Caco-2 (cell line): ENCODE data around the gene POMGNT2. TPM values are rescaled to one million over a fixed set of nuclear protein-coding genes. Genes with fewer than 3 reads are reported as not detected.

Experiments
- BruUV-seq: library from RNA; stranded (reverse); fragments of 400-500 nt; replicated peaks from 2 replicates; lab custom pipeline; 2021; lab: Mats Ljungman, UMichigan
- CTCF ChIA-PET: fragments of 300-600 bp; sonication (Branson Sonifier 250); formaldehyde crosslinking; loops from one replicate; lab custom pipeline; 2022; ENCODE audit warnings: antibody characterized with exemption; lab: Charles Lee
- POLR2A ChIA-PET: fragments of 300-600 bp; sonication (Branson Sonifier 250); formaldehyde crosslinking; loops from one replicate; lab custom pipeline; 2022; ENCODE audit warnings: antibody characterized with exemption; lab: Charles Lee
- DNase-seq, 2 experiments: peaks; one replicate each; pipeline versions ENCODE4 v3.0.0 to v3.0.0-alpha.2; 2020 to 2022
- H3K27me3 ChIP-seq: replicated peaks from 2 replicates; pipeline ENCODE4 v1.6.0; 2011; ENCODE audit warnings: low read length; ENCODE audit not compliant: control insufficient read depth, insufficient read depth
- H3K36me3 ChIP-seq: 2 replicates; pipeline ENCODE4 v1.5.1; 2011; ENCODE audit warnings: low read length; ENCODE audit not compliant: control insufficient read depth, insufficient read depth
- H3K4me1 ChIP-seq: fragments of 250-450 bp; sonication (Bioruptor Pico); 2 replicates; pipeline ENCODE4 v1.5.1; 2020; ENCODE audit warnings: mild to moderate bottlenecking
- H3K4me3 ChIP-seq: 2 replicates; pipeline ENCODE4 v1.5.1; 2011; ENCODE audit warnings: low read depth, mild to moderate bottlenecking, control low read depth, low read length
- H3K9me3 ChIP-seq: fragments of 250-450 bp; sonication (Bioruptor Pico); 2 replicates; pipeline ENCODE4 v1.5.1; 2020; ENCODE audit warnings: mild to moderate bottlenecking, moderate library complexity
- H3K27ac Mint-ChIP-seq: one replicate; pipeline ENCODE4 v1.8.0; 2022; ENCODE audit warnings: mixed read lengths; ENCODE audit not compliant: unreplicated experiment
- H3K27me3 Mint-ChIP-seq: one replicate; pipeline ENCODE4 v1.8.0; 2022; ENCODE audit warnings: mixed read lengths; ENCODE audit not compliant: insufficient read depth, unreplicated experiment
- H3K36me3 Mint-ChIP-seq: one replicate; pipeline ENCODE4 v1.8.0; 2022; ENCODE audit warnings: mild to moderate bottlenecking, mixed read lengths; ENCODE audit not compliant: insufficient read depth, unreplicated experiment
- H3K4me1 Mint-ChIP-seq: one replicate; pipeline ENCODE4 v1.8.0; 2022; ENCODE audit warnings: low read depth, mixed read lengths; ENCODE audit not compliant: unreplicated experiment
- H3K4me3 Mint-ChIP-seq: one replicate; pipeline ENCODE4 v1.8.0; 2022; ENCODE audit warnings: mild to moderate bottlenecking, moderate library complexity, mixed read lengths; ENCODE audit not compliant: unreplicated experiment
- H3K9me3 Mint-ChIP-seq: one replicate; pipeline ENCODE4 v1.8.0; 2022; ENCODE audit warnings: mixed read lengths; ENCODE audit not compliant: unreplicated experiment
- CTCF ChIP-seq, 2 experiments: fragments of 200-600 bp in 1 of 2; IDR thresholded peaks; 1 replicate in 1 of 2; 2 replicates in 1 of 2; pipeline versions ENCODE4 v1.5.1 to v1.8.0; 2011 to 2022; ENCODE audit warnings: antibody characterized with exemption in 1 of 2, control low read depth in 1 of 2, inconsistent platforms in 1 of 2, low read depth in 1 of 2, low read length in 1 of 2, mild to moderate bottlenecking in 1 of 2, moderate library complexity in 1 of 2; ENCODE audit not compliant: insufficient read depth in 1 of 2, severe bottlenecking in 1 of 2, unreplicated experiment in 1 of 2
- intact Hi-C: fragments of 100-400 bp; cut with micrococcal nuclease; formaldehyde crosslinking; loops from one replicate; pipeline ENCODE4 v1.10.0; 2022; ENCODE audit not compliant: unreplicated experiment
- total RNA-seq: library from RNA; stranded (reverse); gene quantifications from 2 replicates; pipeline ENCODE4 v1.2.3, GENCODE V29; 2022

Gene POMGNT2
- total RNA-seq, 1 experiment from 2014 or later: 10.1 TPM

GRCh38 chr3:43095370-43095769, 10.5 kb downstream of the POMGNT2 start:
- H3K4me1 Mint-ChIP-seq: no peaks in the 10 kb centered on the region
- Histone ChIP-seq H3K36me3 (no peaks in the 10 kb centered on the region), H3K4me1 (no peaks in the 10 kb centered on the region), H3K27me3 (no peaks in the 10 kb centered on the region), H3K9me3 (no peaks in the 10 kb centered on the region), H3K4me3 (no peak overlapping the region)
- no peak overlapping the region for H3K4me3 Mint-ChIP-seq
- no peaks in the 10 kb centered on the region for H3K36me3 Mint-ChIP-seq
- no peaks in the 10 kb centered on the region for H3K27me3 Mint-ChIP-seq
- no peak overlapping the region for H3K27ac Mint-ChIP-seq
- BruUV-seq: no TSS peak
- POLR2A ChIA-PET: no interaction called here
- DNase-seq: no peak
- no peak for TF ChIP-seq CTCF (IDR thresholded peaks at IDR 0.05; ENCODE audit: insufficient read depth in 1 of 2, low read depth in 1 of 2, low read length in 1 of 2, severe bottlenecking in 1 of 2, unreplicated experiment in 1 of 2)
- CTCF ChIA-PET: no interaction called here
- H3K9me3 Mint-ChIP-seq: no peaks in the 10 kb centered on the region
- intact Hi-C loops: no loop called here

GRCh38 chr3:43094851-43095250, 11.0 kb downstream of the POMGNT2 start:
- intact Hi-C loops: no loop called here
- DNase-seq: no peak
- no peak overlapping the region for H3K27ac Mint-ChIP-seq
- no peak overlapping the region for H3K4me3 Mint-ChIP-seq
- Histone ChIP-seq H3K4me3 (no peak overlapping the region), H3K4me1 (no peaks in the 10 kb centered on the region), H3K36me3 (no peaks in the 10 kb centered on the region), H3K27me3 (no peaks in the 10 kb centered on the region), H3K9me3 (no peaks in the 10 kb centered on the region)
- POLR2A ChIA-PET: no interaction called here
- no peaks in the 10 kb centered on the region for H3K36me3 Mint-ChIP-seq
- BruUV-seq: no TSS peak
- H3K9me3 Mint-ChIP-seq: no peaks in the 10 kb centered on the region
- no peak for TF ChIP-seq CTCF (IDR thresholded peaks at IDR 0.05; ENCODE audit: insufficient read depth in 1 of 2, low read depth in 1 of 2, low read length in 1 of 2, severe bottlenecking in 1 of 2, unreplicated experiment in 1 of 2)
- CTCF ChIA-PET: no interaction called here
- H3K27me3 Mint-ChIP-seq: no peaks in the 10 kb centered on the region
- no peaks in the 10 kb centered on the region for H3K4me1 Mint-ChIP-seq

- CTCF ChIA-PET: no interaction called here
- H3K9me3 ChIP-seq: no peaks in the 10 kb centered on the region
- H3K4me3 Mint-ChIP-seq: no peak overlapping the region
- no TSS peak for BruUV-seq
- no peak for DNase-seq
- no peaks in the 10 kb centered on the region for H3K27me3 ChIP-seq
- H3K4me3 ChIP-seq: no peak overlapping the region
- no peaks in the 10 kb centered on the region for H3K4me1 ChIP-seq
- TF ChIP-seq CTCF (IDR thresholded peaks at IDR 0.05; ENCODE audit: insufficient read depth in 1 of 2, low read depth in 1 of 2, low read length in 1 of 2, severe bottlenecking in 1 of 2, unreplicated experiment in 1 of 2): no peak
- H3K27ac Mint-ChIP-seq: no peak overlapping the region
- H3K36me3 ChIP-seq: no peaks in the 10 kb centered on the region
- POLR2A ChIA-PET: no interaction called here
- H3K27me3 Mint-ChIP-seq: no peaks in the 10 kb centered on the region
- no peaks in the 10 kb centered on the region for H3K9me3 Mint-ChIP-seq
- intact Hi-C loops: no loop called here
- no peaks in the 10 kb centered on the region for H3K4me1 Mint-ChIP-seq
- no peaks in the 10 kb centered on the region for H3K36me3 Mint-ChIP-seq
These were observed 11.5 kb downstream of the POMGNT2 start for GRCh38 chr3:43094381-43094780.
